GM12878 (cell line): ENCODE measurements around the gene SMIM10. TPM values are rescaled to one million over a fixed set of nuclear protein-coding genes. Genes with fewer than 3 reads are reported as not detected.

ENCODE experiments used
- ATAC-seq: fragments of 200-7000 bp; cut with Tn5 transposase; 3 replicates; pipeline ENCODE4 v1.9.1; 2020; ENCODE audit warnings: mild to moderate bottlenecking, moderate library complexity
- BruUV-seq: library from RNA; stranded (reverse); fragments of 400-500 nt; replicated peaks from 2 replicates; lab custom pipeline; 2021; lab: Mats Ljungman, UMichigan
- CTCF ChIA-PET: fragments of 300-600 bp; sonication (Branson Sonifier 250); formaldehyde crosslinking; extraction: SDS; loops from one replicate; lab custom pipeline; 2021; ENCODE audit warnings: inconsistent platforms; lab: Yijun Ruan, JAX
- POLR2A ChIA-PET: fragments of 350-600 bp; formaldehyde crosslinking; extraction: SDS; loops from one replicate; lab custom pipeline; 2021; ENCODE audit warnings: inconsistent platforms; lab: Charles Lee
- RAD21 ChIA-PET: fragments of 300-600 bp; sonication (Branson Sonifier 250); formaldehyde crosslinking; loops from one replicate; lab custom pipeline; 2023; ENCODE audit warnings: antibody characterized with exemption; ENCODE audit not compliant: unreplicated experiment; lab: Charles Lee
- SMC1A ChIA-PET: fragments of 300-600 bp; sonication (Branson Sonifier 250); formaldehyde crosslinking; loops from one replicate; lab custom pipeline; 2023; ENCODE audit not compliant: unreplicated experiment, uncharacterized antibody; lab: Charles Lee
- DNase-seq: peaks from one replicate; pipeline ENCODE4 v3.0.0-alpha.2; 2011; ENCODE audit warnings: low read depth, low spot score
- FAIRE-seq: peaks from 3 replicates; lab custom pipeline; 2011; peaks lifted over from hg19 to GRCh38; lab: Jason Lieb, UNC
- H2AFZ ChIP-seq: 2 replicates; pipeline ENCODE4 v1.6.0; 2011; ENCODE audit warnings: low read depth, low read length, control low read depth; ENCODE audit not compliant: control insufficient read depth
- H3K27ac ChIP-seq: 2 replicates; pipeline ENCODE4 v1.5.1; 2011; ENCODE audit warnings: control low read depth; ENCODE audit not compliant: control insufficient read depth, insufficient read depth
- H3K27me3 ChIP-seq, 2 experiments: replicated peaks in 1 of 2; 2 replicates each; pipeline versions ENCODE4 v1.6.0 to v1.6.1; 2011; ENCODE audit warnings: low read length in 1 of 2; ENCODE audit not compliant: control insufficient read depth in 2 of 2, insufficient read depth in 2 of 2
- H3K36me3 ChIP-seq, 2 experiments: 2 replicates each; pipeline ENCODE4 v1.5.1; 2011; ENCODE audit warnings: low read length in 1 of 2; ENCODE audit not compliant: control insufficient read depth in 2 of 2, insufficient read depth in 2 of 2
- H3K4me1 ChIP-seq: 2 replicates; pipeline ENCODE4 v1.6.1; 2011; ENCODE audit warnings: mild to moderate bottlenecking, low read length, moderate library complexity, mixed read lengths; ENCODE audit not compliant: control insufficient read depth, insufficient read depth
- H3K4me2 ChIP-seq: 2 replicates; pipeline ENCODE4 v1.6.0; 2011; ENCODE audit warnings: control low read depth; ENCODE audit not compliant: control insufficient read depth, insufficient read depth
- H3K4me3 ChIP-seq: fragments of 200-600 bp; sonication (generic); 2 replicates; pipeline ENCODE4 v1.5.1; 2016
- H3K79me2 ChIP-seq: 2 replicates; pipeline ENCODE4 v1.6.0; 2011; ENCODE audit warnings: low read length; ENCODE audit not compliant: control insufficient read depth, insufficient read depth
- H3K9ac ChIP-seq: 2 replicates; pipeline ENCODE4 v1.8.0; 2011; ENCODE audit warnings: low read length, control low read depth, mixed read lengths; ENCODE audit not compliant: control insufficient read depth, insufficient read depth
- H3K9me3 ChIP-seq: replicated peaks from 3 replicates; pipeline ENCODE4 v1.5.1; 2011; ENCODE audit warnings: mild to moderate bottlenecking, low read length; ENCODE audit not compliant: control insufficient read depth, insufficient read depth
- H4K20me1 ChIP-seq: 2 replicates; pipeline ENCODE4 v1.6.0; 2011; ENCODE audit not compliant: control insufficient read depth, insufficient read depth
- BHLHE40 ChIP-seq, 2 experiments: fragments of 450-650 bp in 1 of 2; IDR thresholded peaks; 2 replicates each; pipeline ENCODE4 v1.6.1; 2011 to 2017; ENCODE audit warnings: low read depth in 2 of 2, borderline replicate concordance in 1 of 2, improper control_type of control experiment in 1 of 2, low read length in 1 of 2, mild to moderate bottlenecking in 1 of 2
- BRCA1 ChIP-seq: IDR thresholded peaks from 2 replicates; pipeline ENCODE4 v1.6.1; 2011; ENCODE audit warnings: low read depth, low read length, improper control_type of control experiment
- HDAC2 ChIP-seq: fragments of 200-600 bp; sonication (generic); IDR thresholded peaks from 2 replicates; pipeline ENCODE4 v1.6.1; 2017
- IKZF1 ChIP-seq: fragments of 450-650 bp; conservative IDR thresholded peaks from 2 replicates; pipeline ENCODE4 v1.6.1; 2017; ENCODE audit warnings: antibody characterized with exemption, mild to moderate bottlenecking
- MYB ChIP-seq: fragments of 150-350 bp; IDR thresholded peaks from 2 replicates; pipeline ENCODE4 v1.6.1; 2014; ENCODE audit warnings: mild to moderate bottlenecking, low read depth, low read length, borderline replicate concordance
- NFXL1 ChIP-seq: fragments of 450-650 bp; IDR thresholded peaks from 2 replicates; pipeline ENCODE4 v1.6.1; 2017; ENCODE audit warnings: antibody characterized with exemption, mild to moderate bottlenecking, borderline replicate concordance
- RAD21 ChIP-seq: IDR thresholded peaks from 2 replicates; pipeline ENCODE4 v1.6.1; 2011; ENCODE audit warnings: mild to moderate bottlenecking, low read depth, low read length, moderate library complexity; ENCODE audit not compliant: insufficient read depth
- SMAD5 ChIP-seq: IDR thresholded peaks from 2 replicates; pipeline ENCODE4 v1.6.1; 2016; ENCODE audit warnings: antibody characterized with exemption, low read depth
- SPI1 ChIP-seq: IDR thresholded peaks from 2 replicates; pipeline ENCODE4 v1.6.1; 2011; ENCODE audit warnings: low read depth, mild to moderate bottlenecking, low read length, moderate library complexity, borderline replicate concordance; ENCODE audit not compliant: insufficient read depth
- TCF3 ChIP-seq: IDR thresholded peaks from 2 replicates; pipeline ENCODE4 v1.6.1; 2012; ENCODE audit warnings: low read depth, mild to moderate bottlenecking, low read length, borderline replicate concordance; ENCODE audit not compliant: insufficient read depth
- ZNF207 ChIP-seq: fragments of 450-650 bp; IDR thresholded peaks from 2 replicates; pipeline ENCODE4 v1.6.1; 2014; ENCODE audit warnings: antibody characterized with exemption, mild to moderate bottlenecking, borderline replicate concordance
- ZNF217 ChIP-seq: fragments of 450-650 bp; IDR thresholded peaks from 2 replicates; pipeline ENCODE4 v1.6.1; 2017; ENCODE audit warnings: antibody characterized with exemption, mild to moderate bottlenecking
- ZSCAN29 ChIP-seq: fragments of 450-650 bp; IDR thresholded peaks from 2 replicates; pipeline ENCODE4 v1.6.1; 2017; ENCODE audit warnings: mild to moderate bottlenecking, moderate library complexity
- WGBS: methylation state at CpG from one replicate; pipeline ENCODE4 v1.1.6; 2016; ENCODE audit warnings: low lambda C conversion rate; ENCODE audit not compliant: insufficient replicate concordance, insufficient coverage; ENCODE audit errors: missing lambda C conversion rate; 5-methylcytosine and 5-hydroxymethylcytosine counted together
- in situ Hi-C: fragments of 300-500 bp; cut with MboI; formaldehyde crosslinking; loops from 9 replicates; pipeline ENCODE4 v1.14.3; 2018; ENCODE audit warnings: mixed read lengths
- intact Hi-C: fragments of 100-400 bp; cut with micrococcal nuclease; formaldehyde crosslinking; loops from one replicate; pipeline ENCODE4 v1.14.2; 2022; ENCODE audit not compliant: unreplicated experiment
- polyA plus RNA-seq, 11 experiments: library from polyadenylated mRNA; depleted of rRNA in 4 of 11; unstranded in 6 of 11; stranded (reverse) in 5 of 11; fragments of >200 nt; fragmentation: Nextera tagmentation in 4 of 11; fragmentation: Illumina TruSeq in 1 of 11; extraction: Ambion mirVana in 4 of 11; extraction: Trizol in 1 of 11; gene quantifications; 1 replicate in 1 of 11; 2 replicates in 10 of 11; pipeline versions ENCODE4 v1.2.1 to v1.2.3, GENCODE V29; 2011 to 2016; ENCODE audit warnings: inconsistent platforms in 2 of 11, missing spikeins in 2 of 11, low read depth in 1 of 11
- total RNA-seq, 4 experiments: library from RNA; depleted of rRNA in 3 of 4; stranded (reverse); fragments of >200 nt in 3 of 4; fragmentation: Illumina TruSeq in 1 of 4; extraction: Trizol in 1 of 4; gene quantifications; 2 replicates each; pipeline versions ENCODE4 v1.2.1 to v1.2.3, GENCODE V29; 2013 to 2021
- TF ChIP-seq, protein P1 (sequence below): fragments of 450-650 bp; IDR thresholded peaks from 2 replicates; pipeline ENCODE4 v1.6.1; 2018; ENCODE audit warnings: borderline replicate concordance, mild to moderate bottlenecking; ENCODE audit not compliant: partially characterized antibody
- TF ChIP-seq, protein P2 (sequence below): IDR thresholded peaks from 2 replicates; pipeline ENCODE4 v1.6.1; 2012; ENCODE audit warnings: low read depth, low read length, improper control_type of control experiment
- TF ChIP-seq, protein P3 (sequence below): IDR thresholded peaks from 2 replicates; pipeline ENCODE4 v1.6.1; 2011; ENCODE audit warnings: mild to moderate bottlenecking, low read depth, low read length, moderate library complexity; ENCODE audit not compliant: insufficient replicate concordance
- TF ChIP-seq, protein P4 (sequence below): IDR thresholded peaks from 2 replicates; pipeline ENCODE4 v1.6.1; 2011; ENCODE audit warnings: low read depth, mild to moderate bottlenecking, low read length, moderate library complexity, borderline replicate concordance; ENCODE audit errors: extremely low read depth
- TF ChIP-seq, protein P5 (sequence below): fragments of 450-650 bp; IDR thresholded peaks from 2 replicates; pipeline ENCODE4 v1.6.1; 2016; ENCODE audit warnings: mild to moderate bottlenecking

SMIM10 gene
- total and polyA plus RNA-seq, 10 of the 15 experiments (the other 5 are each of a cell fraction or from before 2014, with no cell fraction given), result 0.04 to 0.16 (median 0.10) TPM; not detected in 6

DNA sequence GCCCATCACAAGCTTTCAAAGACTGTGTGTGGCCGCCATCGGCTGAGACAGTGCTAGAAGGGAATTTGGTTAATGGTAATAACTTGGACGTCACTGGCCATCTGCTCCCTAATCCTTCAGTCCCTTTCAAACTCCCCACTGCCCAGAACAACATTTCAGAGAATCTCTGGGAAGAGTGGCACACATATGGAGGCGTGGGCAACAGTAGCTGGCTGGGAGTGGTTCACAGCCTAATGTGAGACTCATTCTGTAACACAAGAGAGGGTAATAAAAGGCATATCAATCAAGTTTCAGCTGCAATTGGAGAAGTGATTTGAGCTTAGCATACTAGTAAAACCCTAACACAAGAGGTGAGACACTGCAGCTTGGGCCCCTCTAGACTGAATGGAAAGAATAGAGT, 15.4 kb downstream of the SMIM10 start:
- H3K9me3 ChIP-seq, result no peaks in the 10 kb centered on the region
- no peaks in the 10 kb centered on the region for H3K27me3 ChIP-seq
- RAD21 ChIA-PET, result no interaction called here
- POLR2A ChIA-PET, result no interaction called here
- H3K27ac ChIP-seq, result no peak overlapping the region
- no peak overlapping the region for H3K4me2 ChIP-seq
- SMC1A ChIA-PET, result interaction anchor here (1.7 kb wide), 1 partner anchor 13 kb away, joined by 4 read pairs; no protein-coding TSS in a partner anchor
- H3K4me3 ChIP-seq, result no peak overlapping the region
- no peaks in the 10 kb centered on the region for H4K20me1 ChIP-seq
- 44% methylated on average over 4 of the region's 4 CpGs for WGBS
- CTCF ChIA-PET, result interaction anchor here (1.4 kb wide), 1 partner anchor 15 kb away, joined by 3 read pairs; no protein-coding TSS in a partner anchor
- no peak for DNase-seq
- H3K4me1 ChIP-seq, result no peaks in the 10 kb centered on the region
- intact Hi-C loops, result no loop called here
- in situ Hi-C loops, result no loop called here
- no peak for FAIRE-seq
- BruUV-seq, result no TSS peak
- no peaks in the 10 kb centered on the region for H3K79me2 ChIP-seq
- no peak for TF ChIP-seq ZSCAN29
- no peak for TF ChIP-seq ZNF207
- TF ChIP-seq, protein P1, sequence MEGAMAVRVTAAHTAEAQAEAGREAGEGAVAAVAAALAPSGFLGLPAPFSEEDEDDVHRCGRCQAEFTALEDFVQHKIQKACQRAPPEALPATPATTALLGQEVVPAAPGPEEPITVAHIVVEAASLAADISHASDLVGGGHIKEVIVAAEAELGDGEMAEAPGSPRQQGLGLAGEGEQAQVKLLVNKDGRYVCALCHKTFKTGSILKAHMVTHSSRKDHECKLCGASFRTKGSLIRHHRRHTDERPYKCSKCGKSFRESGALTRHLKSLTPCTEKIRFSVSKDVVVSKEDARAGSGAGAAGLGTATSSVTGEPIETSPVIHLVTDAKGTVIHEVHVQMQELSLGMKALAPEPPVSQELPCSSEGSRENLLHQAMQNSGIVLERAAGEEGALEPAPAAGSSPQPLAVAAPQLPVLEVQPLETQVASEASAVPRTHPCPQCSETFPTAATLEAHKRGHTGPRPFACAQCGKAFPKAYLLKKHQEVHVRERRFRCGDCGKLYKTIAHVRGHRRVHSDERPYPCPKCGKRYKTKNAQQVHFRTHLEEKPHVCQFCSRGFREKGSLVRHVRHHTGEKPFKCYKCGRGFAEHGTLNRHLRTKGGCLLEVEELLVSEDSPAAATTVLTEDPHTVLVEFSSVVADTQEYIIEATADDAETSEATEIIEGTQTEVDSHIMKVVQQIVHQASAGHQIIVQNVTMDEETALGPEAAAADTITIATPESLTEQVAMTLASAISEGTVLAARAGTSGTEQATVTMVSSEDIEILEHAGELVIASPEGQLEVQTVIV, result no peak
- TF ChIP-seq SPI1, result no peak
- no peak for TF ChIP-seq BRCA1
- TF ChIP-seq HDAC2, result no peak
- TF ChIP-seq NFXL1, result no peak
- no peak for TF ChIP-seq TCF3
- TF ChIP-seq ZNF217, result no peak
- TF ChIP-seq, protein P2, sequence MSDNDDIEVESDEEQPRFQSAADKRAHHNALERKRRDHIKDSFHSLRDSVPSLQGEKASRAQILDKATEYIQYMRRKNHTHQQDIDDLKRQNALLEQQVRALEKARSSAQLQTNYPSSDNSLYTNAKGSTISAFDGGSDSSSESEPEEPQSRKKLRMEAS, result no peak
- no peak for TF ChIP-seq MYB
- TF ChIP-seq, protein P3, sequence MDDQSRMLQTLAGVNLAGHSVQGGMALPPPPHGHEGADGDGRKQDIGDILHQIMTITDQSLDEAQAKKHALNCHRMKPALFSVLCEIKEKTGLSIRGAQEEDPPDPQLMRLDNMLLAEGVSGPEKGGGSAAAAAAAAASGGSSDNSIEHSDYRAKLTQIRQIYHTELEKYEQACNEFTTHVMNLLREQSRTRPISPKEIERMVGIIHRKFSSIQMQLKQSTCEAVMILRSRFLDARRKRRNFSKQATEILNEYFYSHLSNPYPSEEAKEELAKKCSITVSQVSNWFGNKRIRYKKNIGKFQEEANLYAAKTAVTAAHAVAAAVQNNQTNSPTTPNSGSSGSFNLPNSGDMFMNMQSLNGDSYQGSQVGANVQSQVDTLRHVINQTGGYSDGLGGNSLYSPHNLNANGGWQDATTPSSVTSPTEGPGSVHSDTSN, result no peak
- TF ChIP-seq IKZF1, result no peak
- no peak for TF ChIP-seq RAD21
- TF ChIP-seq, protein P4, sequence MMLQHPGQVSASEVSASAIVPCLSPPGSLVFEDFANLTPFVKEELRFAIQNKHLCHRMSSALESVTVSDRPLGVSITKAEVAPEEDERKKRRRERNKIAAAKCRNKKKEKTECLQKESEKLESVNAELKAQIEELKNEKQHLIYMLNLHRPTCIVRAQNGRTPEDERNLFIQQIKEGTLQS, result no peak
- no peak for TF ChIP-seq BHLHE40 (IDR thresholded peaks at IDR 0.05; ENCODE audit: borderline replicate concordance in 1 of 2, low read depth in 2 of 2, low read length in 1 of 2)
- TF ChIP-seq, protein P5, sequence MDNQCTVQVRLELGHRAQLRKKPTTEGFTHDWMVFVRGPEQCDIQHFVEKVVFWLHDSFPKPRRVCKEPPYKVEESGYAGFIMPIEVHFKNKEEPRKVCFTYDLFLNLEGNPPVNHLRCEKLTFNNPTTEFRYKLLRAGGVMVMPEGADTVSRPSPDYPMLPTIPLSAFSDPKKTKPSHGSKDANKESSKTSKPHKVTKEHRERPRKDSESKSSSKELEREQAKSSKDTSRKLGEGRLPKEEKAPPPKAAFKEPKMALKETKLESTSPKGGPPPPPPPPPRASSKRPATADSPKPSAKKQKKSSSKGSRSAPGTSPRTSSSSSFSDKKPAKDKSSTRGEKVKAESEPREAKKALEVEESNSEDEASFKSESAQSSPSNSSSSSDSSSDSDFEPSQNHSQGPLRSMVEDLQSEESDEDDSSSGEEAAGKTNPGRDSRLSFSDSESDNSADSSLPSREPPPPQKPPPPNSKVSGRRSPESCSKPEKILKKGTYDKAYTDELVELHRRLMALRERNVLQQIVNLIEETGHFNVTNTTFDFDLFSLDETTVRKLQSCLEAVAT, result no peak
- no peak for TF ChIP-seq SMAD5
- H2AFZ ChIP-seq, result no peak overlapping the region
- H3K36me3 ChIP-seq, result no peaks in the 10 kb centered on the region
- H3K9ac ChIP-seq, result no peak overlapping the region
- no peak for ATAC-seq
